Measurements from ENCODE around the gene CCDC7.
"Not testable (repeated sequence)": the region's sequence is repeated elsewhere in the genome, so short reads cannot be mapped to it uniquely, and the experiment has no call there.

Gene CCDC7

DNA sequence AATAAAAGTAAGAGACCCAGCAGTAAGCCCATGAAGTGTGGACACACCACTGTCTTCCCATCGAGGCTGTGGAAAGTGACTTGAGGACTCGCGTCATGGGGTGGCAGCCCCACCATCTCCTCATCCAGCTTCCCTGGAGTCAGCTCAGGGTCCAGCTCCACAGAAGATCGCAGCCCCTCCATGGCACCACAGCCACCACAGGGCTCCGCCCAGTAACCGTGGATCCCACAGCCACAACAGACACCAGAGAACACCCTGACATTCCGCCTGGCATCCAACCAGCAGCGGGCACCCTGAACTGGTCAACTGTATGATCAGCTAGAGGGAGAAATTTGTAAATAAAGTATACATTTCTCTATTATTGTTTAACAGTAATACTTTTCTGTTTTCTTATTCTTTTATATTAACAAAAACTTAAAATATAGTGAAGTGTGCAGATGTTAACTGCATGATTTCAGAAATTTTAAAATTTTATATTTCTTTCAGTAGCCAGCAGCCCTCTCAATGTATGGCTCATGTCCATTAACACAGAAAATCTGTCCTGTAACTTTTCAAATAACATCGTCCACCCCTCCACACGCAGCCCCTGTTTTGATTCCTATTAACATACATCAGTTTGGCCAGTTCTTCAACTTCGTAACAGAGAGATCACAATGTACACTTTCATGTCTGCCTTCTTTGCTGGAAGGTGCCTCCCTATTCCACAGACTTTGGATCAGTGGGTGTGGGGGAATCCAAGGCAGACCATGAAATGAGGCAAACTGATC lies 442.4 kb downstream of the CCDC7 start:
- no peak for DNase-seq (ENCODE audit: low read depth)

GRCh38 chr10:32889631-32890212 lies 443.8 kb downstream of the CCDC7 start:
- no peak for DNase-seq (ENCODE audit: low read depth)

DNA sequence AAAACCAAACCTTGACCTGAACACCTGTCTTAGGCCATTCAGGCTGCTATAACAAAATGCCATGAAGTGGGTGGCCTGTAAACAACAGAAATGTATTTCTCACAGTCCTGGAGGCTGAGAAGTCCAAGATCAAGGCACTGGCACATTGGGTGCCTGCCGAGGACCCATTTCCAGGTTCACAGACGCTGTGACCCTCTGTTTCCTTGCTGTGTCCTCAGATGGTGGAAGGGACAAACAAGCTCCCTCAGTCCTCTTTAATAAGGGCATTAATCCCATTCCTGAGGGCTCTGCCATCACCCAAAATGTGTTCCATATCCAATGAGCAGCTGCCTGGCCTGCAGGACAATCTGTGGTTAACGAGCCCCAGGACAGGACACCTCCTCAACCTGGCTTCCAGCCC lies 444.5 kb downstream of the CCDC7 start:
- DNase-seq (ENCODE audit: low read depth), result no peak

GRCh38 chr10:32891261-32891660 lies 445.3 kb downstream of the CCDC7 start:
- no peak for DNase-seq (ENCODE audit: low read depth)

DNA sequence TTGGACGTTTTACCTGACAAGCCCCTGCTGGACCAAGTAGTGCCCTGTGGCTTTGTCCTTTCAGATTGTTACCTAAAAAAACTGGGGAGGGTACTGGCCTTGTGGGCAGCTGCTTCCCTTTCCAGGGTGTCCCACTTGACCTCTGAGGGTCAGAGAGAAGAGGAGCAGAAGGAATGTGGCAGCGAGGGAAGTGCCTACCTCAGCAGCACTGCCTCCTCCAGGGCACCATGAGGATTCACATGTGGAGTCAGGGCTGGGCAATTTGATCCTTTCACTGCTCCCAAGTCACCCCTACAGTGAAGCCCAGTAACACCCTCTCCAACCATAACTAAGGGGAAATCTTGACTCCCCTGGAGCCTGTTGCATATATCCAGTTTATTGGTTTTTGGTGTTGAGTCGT lies 447.5 kb downstream of the CCDC7 start:
- peak; percentile 18 for DNase-seq (ENCODE audit: low read depth)

- no peak for DNase-seq (ENCODE audit: low read depth)
These were observed 448.1 kb downstream of the CCDC7 start for GRCh38 chr10:32893916-32894664.

DNA sequence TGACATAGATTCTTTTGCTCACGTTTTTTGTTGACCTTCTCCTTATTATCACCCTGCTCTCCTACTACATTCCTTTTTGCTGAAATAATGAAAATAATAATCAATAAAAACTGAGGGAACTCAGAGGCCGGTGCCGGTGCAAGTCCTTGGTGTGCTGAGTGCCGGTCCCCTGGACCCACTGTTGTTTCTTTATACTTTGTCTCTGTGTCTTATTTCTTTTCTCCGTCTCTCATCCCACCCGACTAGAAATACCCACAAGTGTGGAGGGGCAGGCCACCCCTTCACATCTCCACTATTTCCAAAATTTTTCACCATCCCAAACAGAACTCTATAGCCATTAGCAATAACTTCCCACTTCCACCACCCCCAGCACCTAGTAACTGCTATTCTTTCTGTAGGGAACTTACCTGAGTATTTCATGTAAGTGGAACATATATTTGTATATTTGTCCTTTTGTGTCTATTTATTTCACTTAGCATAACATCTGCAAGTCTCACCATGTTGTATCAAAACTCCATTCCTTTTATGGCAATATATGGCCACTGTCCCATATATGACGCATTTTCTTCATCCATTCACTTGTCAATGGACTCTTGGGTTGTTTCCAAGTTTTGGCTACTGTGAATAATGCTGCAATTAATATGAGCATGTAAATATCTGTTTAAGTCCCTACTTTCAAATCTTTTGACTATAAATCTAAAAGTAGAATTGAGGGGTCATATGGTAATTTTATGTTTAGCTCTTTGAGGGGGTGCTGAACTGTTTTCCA lies 449.4 kb downstream of the CCDC7 start:
- not testable (repeated sequence) for DNase-seq (ENCODE audit: low read depth)

DNA sequence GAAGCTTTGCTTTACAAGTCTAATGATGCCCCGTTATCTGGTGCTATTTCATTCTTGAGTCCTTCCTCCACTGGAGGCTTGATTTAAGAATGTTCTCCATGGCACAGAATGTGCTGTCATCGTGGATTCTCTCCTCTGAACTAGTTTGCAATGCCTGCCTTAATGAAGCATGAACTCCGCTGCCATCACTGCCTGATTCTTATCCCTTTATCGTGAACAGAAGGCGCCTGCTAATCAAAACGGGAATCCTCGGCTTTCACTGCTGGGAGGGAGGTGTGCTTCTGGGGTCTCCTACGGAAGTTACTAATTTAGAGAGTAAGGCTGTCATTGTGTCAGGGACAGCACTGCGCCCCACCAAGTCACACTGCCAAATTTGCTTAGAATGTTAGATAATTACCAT lies 455.9 kb downstream of the CCDC7 start:
- DNase-seq (ENCODE audit: low read depth), result no peak

DNA sequence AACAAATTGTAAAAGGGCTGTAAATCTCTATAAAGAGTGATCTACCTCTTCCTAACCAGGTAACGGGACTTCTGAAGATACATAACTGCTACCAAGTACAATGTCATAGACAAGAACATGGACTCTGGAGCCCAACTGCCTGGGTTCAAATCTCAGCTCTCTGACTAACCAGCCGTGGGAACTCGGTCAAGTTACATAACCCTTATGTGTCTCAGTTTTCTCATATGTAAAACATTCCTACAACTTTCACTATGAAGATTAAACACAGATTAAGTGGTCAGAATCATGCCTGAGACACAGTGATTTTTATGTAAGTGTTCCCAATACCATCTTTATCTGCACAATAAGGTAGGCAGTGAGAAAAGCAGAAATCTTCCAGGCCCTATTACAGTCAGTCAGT lies 459.5 kb downstream of the CCDC7 start:
- DNase-seq (ENCODE audit: low read depth), result peak; percentile 42

GRCh38 chr10:32906595-32906994 lies 460.7 kb downstream of the CCDC7 start:
- DNase-seq (ENCODE audit: low read depth), result no peak

GRCh38 chr10:32909456-32909855 lies 463.5 kb downstream of the CCDC7 start:
- no peak for DNase-seq (ENCODE audit: low read depth)

DNA sequence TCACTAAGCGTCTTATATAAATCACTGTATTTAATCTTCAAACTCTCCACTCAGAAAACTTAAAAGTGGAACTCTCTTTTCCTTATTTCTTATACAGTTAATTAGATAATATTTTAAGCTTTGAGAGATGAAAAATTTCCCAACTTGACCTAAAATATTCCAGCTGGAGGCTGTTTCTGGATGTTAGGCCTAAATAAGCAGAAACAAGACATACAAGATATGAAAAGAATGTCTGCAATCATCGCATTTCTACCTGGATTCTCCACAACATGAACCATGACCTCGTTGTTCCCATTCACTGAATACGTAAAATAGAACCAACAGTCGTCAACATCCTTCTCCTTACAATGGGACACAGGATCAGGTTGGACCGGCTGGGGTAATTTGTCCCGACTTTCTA lies 464.0 kb downstream of the CCDC7 start:
- not testable (repeated sequence) for DNase-seq (ENCODE audit: low read depth)

GRCh38 chr10:32911285-32912016 lies 465.5 kb downstream of the CCDC7 start:
- no peak for DNase-seq (ENCODE audit: low read depth)

DNA sequence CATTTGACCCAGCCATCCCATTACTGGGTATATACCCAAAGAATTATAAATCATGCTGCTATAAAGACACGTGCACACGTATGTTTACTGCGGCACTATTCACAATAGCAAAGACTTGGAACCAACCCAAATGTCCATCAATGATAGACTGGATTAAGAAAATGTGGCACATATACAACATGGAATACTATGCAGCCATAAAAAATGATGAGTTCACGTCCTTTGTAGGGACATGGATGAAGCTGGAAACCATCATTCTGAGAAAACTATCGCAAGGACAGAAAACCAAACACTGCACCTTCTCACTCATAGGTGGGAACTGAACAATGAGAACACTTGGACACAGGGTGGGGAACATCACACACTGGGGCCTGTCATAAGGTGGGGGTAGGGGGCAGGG lies 471.9 kb downstream of the CCDC7 start:
- not testable (repeated sequence) for DNase-seq (ENCODE audit: low read depth)

DNA sequence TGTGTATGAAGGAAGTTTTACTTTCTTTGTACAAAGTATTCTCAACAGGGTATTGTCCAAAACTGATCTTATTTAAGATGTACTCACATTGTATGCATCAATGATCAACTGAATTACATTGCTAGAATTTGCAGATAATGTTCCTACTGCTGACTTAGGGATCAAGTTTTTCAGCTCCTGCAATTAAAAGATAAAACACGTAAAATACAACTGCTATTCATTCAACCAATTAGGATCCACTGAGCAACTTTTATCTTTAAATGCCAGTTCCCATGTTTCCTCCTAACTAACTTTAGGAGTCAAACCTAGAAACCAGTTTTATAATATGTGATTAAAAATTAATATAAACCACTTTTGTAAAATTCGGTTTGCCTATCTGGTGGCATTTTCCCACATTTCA lies 476.2 kb downstream of the CCDC7 start:
- no peak for DNase-seq (ENCODE audit: low read depth)

- DNase-seq (ENCODE audit: low read depth), result no peak
These were observed 477.2 kb downstream of the CCDC7 start for GRCh38 chr10:32923134-32923533.

DNA sequence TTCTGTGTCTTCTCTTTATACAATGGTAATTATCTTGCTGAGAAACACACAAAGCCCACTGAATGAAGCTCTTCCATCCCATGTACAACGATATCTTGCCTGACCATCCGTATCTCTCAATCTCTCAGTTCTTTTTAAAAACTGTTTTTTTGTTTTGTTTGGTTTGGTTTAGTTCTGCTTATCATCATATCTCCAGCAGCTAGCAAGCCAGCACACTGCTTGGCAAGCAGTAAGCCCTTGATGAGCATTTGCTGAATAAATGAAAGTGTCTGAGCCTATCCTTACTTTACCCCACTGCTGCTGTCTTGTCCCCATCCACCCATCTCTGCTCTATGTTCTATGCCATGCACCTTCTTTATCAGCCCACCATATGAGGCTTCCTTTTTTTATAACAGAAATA lies 477.9 kb downstream of the CCDC7 start:
- no peak for DNase-seq (ENCODE audit: low read depth)

Measured in EH (cell line).